22Rv1 (cell line): ENCODE data around the gene THRB.

Experiments
- ZFX ChIP-seq: fragments of 450-650 bp; IDR thresholded peaks from 2 replicates; pipeline ENCODE4 v1.6.1; 2017; ENCODE audit warnings: antibody characterized with exemption, borderline replicate concordance
- TF ChIP-seq, protein P1 (sequence below): fragments of 450-650 bp; IDR thresholded peaks from 2 replicates; pipeline ENCODE4 v1.5.1; 2017; ENCODE audit warnings: mild to moderate bottlenecking

DNA sequence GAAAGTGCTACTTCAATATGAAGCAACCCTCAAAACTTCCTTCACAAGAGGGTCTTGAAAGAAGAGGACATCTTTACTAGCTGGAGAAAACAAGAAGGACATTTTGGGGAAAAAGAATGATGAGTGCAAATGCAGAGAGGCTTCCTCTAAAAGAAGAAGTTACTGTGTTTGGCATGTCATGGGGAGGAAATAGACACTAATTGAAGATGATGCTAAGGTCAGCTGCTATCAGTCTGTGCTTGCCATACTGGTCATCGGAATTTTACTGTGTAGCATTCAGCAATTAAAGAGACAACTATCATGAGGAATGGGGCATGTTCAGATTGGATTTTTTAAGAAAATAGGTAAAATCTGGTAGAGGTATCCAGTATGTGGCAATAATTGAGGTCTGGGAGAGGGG is 60.0 kb downstream of the THRB start:
- TF ChIP-seq, protein P1, sequence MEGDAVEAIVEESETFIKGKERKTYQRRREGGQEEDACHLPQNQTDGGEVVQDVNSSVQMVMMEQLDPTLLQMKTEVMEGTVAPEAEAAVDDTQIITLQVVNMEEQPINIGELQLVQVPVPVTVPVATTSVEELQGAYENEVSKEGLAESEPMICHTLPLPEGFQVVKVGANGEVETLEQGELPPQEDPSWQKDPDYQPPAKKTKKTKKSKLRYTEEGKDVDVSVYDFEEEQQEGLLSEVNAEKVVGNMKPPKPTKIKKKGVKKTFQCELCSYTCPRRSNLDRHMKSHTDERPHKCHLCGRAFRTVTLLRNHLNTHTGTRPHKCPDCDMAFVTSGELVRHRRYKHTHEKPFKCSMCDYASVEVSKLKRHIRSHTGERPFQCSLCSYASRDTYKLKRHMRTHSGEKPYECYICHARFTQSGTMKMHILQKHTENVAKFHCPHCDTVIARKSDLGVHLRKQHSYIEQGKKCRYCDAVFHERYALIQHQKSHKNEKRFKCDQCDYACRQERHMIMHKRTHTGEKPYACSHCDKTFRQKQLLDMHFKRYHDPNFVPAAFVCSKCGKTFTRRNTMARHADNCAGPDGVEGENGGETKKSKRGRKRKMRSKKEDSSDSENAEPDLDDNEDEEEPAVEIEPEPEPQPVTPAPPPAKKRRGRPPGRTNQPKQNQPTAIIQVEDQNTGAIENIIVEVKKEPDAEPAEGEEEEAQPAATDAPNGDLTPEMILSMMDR, result no peak
- TF ChIP-seq ZFX, result no peak
